ENCODE results near the gene ILRUN.
"Not testable (repeated sequence)": the region's sequence is repeated elsewhere in the genome, so short reads cannot be mapped to it uniquely, and the experiment has no call there.

The ILRUN gene

DNA sequence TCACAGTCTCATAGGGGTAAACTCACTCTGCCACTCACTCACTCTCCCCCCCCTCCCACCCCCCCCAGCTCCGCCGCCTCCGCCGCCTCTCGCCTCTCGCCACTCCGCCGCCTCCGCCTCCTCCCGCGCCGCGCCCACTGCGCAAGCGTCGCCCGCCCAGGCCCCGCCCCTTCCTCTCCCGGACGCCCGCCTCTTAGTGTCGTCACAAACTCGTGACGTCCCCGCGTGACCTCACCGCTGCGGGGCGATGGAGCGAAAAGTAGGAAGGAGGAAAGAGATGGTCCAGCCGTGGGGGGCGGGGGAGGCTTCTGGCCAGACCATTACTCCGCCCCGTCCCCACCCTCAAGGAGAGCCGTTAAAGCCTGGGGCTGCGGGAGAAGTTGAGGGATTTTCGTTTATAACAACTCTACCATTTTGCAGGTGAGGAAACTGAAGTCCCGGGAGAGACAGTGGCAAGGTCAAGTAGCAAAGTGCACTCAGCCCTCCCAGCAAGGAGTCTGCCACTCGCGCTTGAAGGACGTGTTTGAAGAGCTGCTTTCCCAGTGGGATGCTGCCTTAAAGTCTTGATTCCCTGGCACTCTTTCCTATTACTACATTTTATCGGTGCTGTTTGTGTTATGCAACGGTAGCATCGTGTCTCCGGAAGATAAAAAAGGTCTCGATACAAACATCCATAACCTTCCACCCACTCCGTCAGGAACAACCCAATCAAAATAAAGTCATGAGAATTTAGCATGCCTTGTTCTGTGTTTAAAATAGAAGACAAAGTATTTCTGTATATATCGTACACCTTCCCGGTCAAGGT lies at the start of gene ILRUN:
Gene ILRUN, minus strand, starts transcription at position 29 of the 805 bp plus-strand sequence. CDS start 164 bp downstream, outside the sequence.
- peak; percentile 98 for DNase-seq

DNA sequence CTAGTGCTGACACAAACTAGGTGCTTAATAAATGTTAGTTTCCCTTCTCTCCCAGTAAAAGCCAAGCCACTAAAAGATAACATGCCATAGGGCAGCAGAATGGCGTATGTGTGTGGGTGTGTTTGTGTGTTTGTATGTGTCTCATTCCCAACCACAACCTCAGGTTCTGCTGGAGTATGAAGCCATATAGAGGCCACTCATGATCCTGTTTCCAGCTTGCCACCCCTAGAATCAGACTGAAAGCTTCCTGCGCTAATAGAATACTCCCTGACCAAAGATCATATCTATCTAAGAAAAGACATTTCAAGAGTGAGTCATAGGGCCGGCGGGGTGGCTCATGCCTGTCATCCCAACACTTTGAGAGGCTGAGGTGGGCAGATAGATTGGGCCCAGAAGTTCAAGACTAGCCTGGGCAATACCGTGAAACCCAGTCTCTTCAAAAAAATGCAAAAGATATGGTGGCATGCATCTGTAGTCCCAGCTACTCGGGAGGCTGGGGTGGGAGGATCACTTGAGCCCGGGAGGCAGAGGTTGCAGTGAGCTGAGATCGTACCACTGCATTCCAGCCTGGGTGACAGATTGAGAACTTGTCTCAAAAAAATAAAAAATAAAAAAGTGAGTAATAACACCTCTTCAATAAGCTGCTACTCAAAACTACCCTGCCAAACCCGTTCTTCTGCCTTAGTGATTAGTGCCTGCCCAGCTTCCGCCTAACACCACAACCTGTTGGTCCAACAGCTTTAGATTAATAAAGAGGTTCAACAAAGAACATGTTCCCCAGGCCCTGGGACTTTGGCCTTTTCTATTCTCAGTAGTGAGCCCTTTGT lies 48.9 kb upstream of the ILRUN start:
- DNase-seq = peak in 1 of 2 donors; percentile 2

DNA sequence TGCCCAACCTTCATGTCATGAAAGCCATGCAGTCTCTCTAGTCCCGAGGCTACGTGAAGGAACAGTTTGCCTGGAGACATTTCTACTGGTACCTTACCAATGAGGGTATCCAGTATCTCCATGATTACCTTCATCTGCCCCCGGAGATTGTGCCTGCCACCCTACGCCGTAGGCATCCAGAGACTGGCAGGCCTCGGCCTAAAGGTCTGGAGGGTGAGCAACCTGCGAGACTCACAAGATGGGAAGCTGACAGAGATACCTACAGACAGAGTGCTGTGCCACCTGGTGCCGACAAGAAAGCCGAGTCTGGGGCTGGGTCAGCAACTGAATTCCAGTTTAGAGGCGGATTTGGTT lies 47.7 kb upstream of the ILRUN start:
- not testable (repeated sequence) for DNase-seq

DNA sequence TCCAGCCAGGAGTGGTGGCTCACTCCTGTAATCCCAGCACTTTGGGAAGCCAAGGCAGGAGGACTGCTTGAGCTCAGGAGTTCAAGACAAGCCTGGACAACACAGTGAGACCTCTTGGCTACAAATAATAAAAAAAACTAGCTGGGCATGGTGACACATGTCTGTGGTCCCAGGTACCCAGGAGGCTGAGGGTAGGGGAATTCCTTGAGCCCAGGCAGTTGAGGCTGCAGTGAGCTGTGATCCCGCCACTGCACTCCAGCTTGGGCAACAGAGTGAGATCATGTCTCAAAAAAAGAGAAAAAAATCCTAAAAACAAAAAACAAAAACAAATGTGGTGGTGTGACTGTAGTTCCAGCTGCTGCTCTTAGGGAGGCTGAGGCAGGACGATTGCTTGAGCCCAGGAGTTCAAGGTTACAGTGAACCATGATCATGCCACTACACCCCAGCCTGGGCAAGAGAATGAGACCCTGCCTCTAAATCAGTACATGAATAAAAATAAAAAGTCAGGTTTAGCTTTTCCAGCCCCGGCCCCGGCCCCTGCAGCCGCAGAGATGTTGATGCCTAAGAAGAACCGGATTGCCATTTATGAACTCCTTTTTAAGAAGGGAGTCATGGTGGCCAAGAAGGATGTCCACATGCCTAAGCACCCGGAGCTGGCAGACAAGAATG lies 47.2 kb upstream of the ILRUN start:
- no peak for DNase-seq

DNA sequence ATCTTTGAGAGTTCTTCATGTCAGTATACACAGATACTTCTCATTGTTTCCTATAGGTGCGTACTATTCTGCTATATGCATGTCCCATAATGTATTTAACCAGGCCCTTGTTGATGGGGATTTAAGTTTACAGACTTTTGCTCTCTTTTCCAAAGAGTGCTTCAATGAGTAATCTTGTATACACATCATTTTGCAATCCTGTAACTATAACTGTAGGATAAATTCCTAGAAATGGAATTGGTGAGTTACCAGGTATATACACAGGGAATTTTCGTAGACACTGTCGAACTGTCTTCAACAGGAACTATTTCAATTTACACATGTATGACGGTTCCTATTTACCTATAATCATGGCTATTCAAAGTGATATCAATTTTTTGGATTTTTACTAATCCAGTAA lies 45.5 kb upstream of the ILRUN start:
- no peak for DNase-seq

DNA sequence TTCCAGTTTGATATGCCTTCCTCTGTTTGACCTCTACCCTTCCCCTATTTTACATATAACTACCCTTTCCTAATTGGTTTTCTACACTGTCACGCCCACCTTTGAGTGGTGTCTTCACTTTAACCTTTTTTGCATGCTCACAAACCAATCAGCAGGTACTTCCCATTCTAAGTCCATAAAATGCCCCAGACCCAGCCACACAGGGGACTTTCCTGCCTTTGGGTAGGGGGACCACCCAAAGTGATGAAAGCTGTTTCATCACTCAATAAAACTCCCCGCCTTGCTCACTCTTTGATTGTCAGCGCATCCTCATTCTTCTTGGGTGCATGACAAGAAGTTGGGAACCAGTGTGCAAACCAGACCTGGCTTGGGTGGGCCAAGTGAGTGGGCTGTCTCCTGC lies 40.3 kb upstream of the ILRUN start:
- DNase-seq = no peak

DNA sequence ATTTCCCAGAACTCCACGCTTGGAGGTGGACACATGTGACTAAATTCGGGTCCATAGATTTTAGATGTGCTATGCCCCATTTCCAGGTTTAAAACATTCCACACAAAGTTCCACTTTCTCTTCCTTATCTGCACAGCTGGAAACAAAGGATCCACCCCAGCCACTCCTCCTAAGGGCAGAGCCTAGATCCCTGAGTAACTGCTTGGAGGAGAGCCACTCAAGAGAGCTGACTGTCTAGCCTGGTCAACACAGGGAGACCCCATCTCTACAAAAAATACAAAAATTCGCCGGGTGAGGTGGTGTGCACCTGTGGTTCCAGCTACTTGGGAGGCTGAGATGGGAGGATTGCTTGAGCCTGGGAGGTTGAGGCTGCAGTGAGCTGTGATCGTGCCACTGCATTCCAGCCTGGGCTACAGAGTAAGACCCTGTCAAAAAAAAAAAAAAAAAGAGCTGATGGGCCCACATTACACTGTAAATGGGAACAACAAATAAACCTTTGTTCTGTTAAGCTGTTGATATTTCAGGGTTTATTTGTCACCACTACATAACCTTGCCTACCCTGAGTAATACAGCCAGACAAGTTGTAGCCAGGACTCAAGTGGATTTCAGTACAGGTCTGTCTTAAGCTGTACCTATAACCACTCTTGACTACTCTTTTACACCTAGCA lies 35.0 kb upstream of the ILRUN start:
- no peak for DNase-seq

DNA sequence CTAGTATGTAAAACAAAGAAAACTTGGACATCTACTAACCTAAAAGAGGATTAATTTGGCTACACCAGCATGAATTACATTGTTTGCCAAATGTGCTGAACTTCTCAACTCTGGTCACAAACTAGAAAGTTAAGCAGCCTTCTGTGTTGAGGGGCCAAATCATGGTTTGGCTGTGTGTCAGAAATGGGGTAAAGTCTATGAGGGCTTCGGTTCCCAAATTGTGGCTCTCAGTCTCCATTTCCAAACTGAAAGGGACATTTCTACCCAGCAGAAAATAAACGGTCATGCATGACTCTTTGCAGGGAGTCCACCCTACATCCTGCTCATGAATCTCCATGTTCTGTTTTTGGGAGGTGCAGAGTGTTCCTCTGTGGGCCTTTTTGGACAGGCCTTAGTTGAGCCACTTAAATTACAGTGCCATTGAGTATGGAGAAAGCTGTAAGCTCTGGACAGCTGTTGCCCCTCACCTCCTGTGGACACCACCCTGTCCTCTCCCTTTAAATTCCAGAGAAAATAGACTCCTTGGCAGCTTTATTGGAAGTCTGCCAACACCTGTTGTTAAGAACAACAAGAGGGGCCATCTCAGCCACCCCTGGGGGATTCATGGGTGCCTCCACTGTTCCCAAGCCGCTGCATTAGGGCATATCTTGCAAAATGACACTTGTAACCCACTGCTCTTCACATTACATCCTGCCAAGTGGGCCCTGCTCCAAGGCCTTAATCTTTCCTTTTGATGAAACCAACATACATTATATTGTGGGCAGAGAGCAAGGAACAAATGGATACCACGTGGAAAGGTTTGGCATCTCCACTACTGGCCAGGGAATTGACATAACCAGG lies 33.3 kb upstream of the ILRUN start:
- DNase-seq = no peak

DNA sequence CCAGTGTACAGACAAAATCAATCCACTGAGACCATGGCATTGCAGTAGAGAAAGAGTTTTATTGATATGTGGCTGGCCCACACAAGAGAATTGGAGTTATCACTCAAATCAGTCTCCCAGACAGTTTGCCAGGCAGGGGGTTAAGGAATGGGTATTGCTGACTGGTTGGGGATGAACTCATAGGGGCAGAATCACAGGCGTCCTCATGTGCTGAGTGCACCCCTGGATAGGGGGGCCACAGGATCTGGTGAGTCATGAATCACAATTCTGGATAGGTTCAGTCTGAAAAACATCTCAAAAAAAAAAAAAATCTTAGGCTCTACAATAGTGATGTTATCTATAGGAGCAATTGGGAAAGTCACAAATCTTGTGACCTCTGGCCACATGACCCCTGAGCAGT lies 29.5 kb upstream of the ILRUN start:
- no peak for DNase-seq

DNA sequence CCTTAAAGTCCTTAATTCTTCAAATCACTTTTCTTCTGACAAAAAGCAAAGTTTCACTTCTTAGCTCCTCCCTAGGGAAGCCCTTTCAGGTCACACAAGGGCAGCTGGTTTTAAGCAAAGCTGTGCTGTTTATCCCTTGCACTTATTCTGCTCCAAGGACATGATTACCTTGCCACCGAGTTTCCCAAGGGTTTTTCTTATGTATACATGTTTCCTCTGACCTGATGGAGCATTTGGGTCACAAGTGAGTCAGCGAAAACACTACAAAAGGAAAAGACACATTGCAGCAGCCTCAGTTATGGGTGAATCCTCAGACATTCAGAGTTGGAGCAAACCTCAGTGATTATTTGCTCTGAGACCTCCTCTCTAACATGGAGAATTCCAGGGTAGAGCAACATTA lies 26.6 kb upstream of the ILRUN start:
- no peak for DNase-seq

DNA sequence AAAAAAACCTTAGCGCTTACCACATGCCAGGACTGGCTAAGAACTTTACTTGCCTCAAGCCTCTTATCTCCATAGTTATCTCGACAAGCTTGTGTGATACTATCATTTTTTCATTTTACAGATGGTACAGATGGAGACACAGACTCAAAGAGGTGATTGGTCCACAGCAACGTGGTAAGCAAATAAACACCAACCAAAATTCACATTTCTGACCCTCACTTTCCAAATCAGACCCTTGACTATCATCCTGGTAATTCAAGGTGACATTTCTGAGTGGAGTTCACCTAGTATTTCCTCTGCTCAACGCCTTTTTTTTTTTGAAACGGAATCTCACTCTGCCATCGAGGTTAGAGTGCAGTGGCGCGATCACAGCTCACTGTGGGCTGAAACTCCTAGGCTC lies 25.9 kb upstream of the ILRUN start:
- no peak for DNase-seq

DNA sequence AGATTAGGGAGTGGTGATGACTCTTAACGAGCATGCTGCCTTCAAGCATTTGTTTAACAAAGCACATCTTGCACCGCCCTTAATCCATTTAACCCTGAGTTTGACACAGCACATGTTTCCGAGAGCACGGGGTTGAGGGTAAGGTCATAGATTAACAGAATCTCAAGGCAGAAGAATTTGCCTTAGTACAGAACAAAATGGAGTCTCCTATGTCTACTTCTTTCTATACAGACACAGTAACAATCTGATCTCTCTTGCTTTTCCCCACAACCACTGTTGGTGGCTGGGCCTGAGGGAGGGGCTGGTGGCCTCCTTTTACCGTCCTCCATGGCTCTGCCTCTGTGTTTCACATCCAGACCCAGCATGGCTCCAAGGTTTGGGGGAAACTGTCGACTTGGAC lies 23.6 kb upstream of the ILRUN start:
- not testable (repeated sequence) for DNase-seq

DNA sequence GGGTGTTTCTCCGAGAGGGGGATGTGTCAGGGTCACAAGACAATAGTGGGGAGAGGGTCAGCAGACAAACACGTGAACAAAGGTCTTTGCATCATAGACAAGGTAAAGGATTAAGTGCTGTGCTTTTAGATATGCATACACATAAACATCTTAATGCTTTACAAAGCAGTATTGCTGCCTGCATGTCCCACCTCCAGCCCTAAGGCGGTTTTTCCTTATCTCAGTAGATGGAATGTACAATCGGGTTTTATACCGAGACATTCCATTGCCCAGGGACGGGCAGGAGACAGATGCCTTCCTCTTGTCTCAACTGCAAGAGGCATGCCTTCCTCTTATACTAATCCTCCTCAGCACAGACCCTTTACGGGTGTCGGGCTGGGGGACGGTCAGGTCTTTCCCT lies 23.1 kb upstream of the ILRUN start:
- DNase-seq = not testable (repeated sequence)

DNA sequence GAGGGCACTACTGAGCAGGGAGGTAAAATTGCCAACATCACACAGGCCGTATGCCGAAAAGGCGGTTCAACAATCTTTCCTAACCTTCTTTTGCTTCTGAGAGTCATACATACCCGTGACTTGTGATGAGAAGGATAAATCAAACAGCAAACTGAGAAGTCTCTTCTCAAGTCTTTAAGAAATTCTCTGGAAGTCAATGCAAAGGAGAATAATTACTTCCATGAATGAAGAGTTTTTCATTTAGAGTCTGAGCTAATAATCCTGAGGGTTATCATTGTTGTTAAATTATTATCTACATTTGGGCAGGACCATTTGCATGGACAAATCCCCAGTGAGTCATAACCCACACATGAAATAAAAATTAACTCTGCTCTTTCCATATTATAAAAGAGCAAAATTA lies 22.4 kb upstream of the ILRUN start:
- no peak for DNase-seq

DNA sequence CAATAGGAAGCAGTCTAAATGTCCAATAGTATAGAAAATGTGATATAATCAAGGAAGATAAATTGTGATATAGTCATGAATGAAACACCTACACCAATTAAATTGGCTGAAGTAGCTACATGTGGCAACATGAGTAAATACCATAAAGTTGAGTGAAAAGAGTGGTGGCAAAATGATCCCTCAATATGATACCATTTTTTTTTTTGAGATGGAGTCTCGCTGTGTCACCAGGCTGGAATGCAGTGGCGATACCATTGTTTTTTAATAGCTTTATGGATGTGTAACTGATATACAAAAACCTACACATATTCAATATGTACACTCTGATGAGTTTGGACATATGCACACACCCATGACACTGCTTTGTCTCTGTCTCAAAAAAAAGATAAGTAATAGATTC lies 20.9 kb upstream of the ILRUN start:
- DNase-seq = no peak

DNA sequence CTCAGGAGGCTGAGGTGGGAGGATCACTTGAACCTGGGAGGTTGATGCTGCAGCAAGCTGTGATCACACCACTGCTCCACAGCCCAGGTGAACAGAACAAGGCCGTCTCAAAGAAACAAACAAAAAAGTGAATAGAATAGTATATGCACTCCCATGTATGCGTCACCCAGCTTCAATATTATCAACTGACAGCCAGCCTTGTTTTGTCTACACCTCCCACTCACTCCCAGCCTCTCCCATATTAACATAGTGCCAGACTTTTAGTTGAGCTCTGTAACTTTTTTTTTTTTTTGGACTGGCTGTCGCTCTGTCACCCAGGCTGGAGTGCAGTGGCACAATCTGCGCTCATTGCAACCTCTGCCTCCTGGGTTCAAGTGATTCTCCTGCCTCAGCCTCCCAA lies 18.1 kb upstream of the ILRUN start:
- DNase-seq = no peak

DNA sequence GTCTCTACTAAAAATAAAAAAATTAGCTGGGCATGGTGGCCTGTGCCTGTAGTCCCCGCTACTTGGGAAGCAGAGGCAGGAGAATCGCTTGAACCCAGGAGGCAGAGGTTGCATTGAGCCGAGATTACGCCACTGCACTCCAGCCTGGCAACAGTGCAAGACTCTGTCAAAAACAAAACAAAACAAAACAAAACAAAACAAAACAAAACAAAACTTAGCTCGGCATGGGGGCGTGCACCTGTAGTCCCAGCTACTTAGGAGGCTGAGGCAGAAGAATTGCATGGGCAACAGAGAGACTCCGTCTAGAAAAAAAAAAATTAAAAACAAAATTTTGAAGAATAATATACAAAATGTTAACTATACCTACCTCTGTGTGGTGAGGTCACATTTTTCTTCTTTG lies 16.3 kb upstream of the ILRUN start:
- DNase-seq = not testable (repeated sequence)

DNA sequence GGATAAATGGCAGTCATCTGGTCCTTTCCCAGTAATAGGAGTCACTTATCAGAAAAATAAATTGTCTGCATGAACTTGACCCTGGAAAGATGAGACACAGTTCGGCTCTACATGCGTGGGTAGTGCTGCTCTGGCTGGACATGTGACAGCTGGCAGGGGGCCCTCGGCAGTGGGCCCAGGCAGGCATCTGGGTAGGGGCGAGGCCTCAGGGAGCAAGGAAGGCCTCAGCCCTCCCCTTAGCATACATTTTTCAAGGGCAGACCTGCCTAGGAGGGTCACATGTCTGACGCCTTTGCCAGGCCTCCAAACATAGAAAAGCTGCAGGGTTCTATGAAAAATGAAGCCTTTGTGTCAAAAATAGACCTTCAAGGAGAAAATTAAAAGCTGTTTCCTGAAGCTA lies 12.8 kb upstream of the ILRUN start:
- no peak for DNase-seq

DNA sequence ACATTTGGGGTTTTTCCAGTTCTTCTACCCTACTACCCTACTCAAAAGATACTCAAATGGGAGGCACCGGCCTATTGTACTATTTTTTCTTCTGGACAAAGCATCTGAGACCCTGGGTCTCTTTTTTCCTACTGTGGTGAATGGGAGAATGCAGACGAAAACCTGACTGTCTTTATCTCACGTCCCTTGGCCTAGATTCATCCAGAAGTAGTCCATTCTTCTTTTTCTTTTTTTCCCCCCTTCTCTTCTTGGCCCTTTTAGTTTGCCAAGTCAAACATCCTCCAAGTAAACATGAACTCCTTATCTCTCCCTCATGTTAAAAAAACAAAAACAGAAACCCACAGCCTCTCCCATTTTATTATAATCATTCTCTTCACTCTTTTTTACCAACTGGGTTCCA lies 8.7 kb upstream of the ILRUN start:
- DNase-seq = no peak

DNA sequence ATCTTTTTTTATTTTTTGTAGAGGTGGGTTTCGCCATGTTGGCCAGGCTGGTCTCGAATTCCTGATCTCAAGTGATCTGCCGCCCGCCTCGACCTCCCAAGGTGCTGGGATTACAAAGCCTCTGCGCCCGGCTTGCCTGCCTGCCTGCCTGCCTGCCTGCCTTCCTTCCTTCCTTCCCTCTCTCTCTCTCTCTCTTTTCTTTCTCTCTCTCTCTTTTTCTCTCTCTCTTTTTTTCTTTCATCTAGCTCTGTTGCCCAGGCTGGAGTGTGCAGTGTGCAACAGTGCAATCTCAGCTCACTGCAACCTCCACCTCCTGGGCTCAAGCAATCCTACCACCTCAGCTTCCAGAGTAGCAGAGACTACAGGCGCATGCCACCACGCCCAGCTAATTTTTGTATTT lies 4.6 kb upstream of the ILRUN start:
- no peak for DNase-seq

DNA sequence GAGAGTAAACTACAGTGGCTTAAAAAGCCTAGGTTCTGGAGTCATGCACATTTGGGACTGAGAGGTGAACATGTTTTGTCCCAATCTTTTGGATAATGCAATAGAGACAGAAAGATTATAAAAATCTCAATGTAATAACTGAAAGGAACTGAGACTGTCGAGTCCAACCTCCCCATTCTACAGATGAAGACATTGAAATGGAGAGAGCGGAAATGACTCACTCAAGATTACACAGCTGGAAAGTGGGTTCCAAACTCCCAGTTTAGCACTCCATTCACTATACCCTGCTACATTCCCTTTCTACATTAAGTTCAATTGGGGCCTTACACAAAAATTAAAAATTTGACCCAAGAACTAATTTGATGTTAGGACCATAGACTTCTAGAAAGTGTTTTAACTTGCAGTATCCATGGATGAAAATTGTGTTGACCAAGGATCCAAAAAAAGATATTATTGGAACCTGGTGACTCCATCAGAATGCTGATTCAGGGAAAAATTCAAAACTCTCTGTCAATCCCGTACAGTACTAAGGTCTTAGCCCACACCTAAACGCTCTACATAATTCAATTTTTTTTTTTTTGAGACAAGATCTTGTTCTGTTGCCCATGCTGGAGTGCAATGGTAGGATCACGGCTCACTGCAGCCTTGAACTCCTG lies 1.5 kb upstream of the ILRUN start:
- DNase-seq = no peak

DNA sequence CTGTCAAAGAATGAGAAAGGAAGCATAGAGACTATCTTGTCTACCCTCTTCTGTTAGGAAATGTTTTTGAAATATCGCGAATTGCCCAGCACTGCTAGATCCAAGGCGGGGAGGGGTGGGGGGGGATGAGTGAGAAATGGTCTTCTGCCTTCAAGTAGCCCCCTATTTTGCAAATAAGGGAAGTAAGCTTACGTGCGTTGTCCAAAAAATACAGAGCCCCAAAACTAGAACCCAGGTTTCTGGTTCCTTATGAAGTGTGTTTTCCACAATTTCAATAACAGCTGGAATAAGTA lies 923 bp upstream of the ILRUN start:
- DNase-seq = no peak

Data from stimulated activated CD4-positive, alpha-beta T cell treated with anti-CD3 and anti-CD28 coated beads, Interleukin-2, amount 100 ng/mL, for 48 hours (primary cell).